ENCODE measurements around the gene SSTR3. TPM values are rescaled to one million over a fixed set of nuclear protein-coding genes. Genes with fewer than 3 reads are reported as not detected.
A peak's percentile ranks its signal among the peaks of the same experiment; 100 is the strongest.

The SSTR3 gene
- total and polyA plus RNA-seq, 2 of the 4 experiments (the other 2 are of a cell fraction): under 0.01 to 0.07 TPM

- Histone ChIP-seq H2BK15ac (ENCODE audit: low read depth, low read length) (peak overlapping the region; percentile 77; the same call in 2 of the 3 replicates), H3K36me3 (ENCODE audit: control insufficient read depth, insufficient read depth, low read length) (no peaks in the 10 kb centered on the region), H3K27ac (ENCODE audit: insufficient read depth, low read length) (no peak overlapping the region; the same call in 1 of the 2 replicates), H3K14ac (replicated peaks; ENCODE audit: low read depth, low read length) (peak overlapping the region; percentile 37), H2AFZ (replicated peaks; ENCODE audit: low read length, poor library complexity) (peak overlapping the region; percentile 64), H4K8ac (ENCODE audit: low read depth in 2 of 2, low read length in 2 of 2) (peak overlapping the region; percentile 5 to 76; a peak in 2 of 4 replicates), H3K18ac (ENCODE audit: low read depth, low read length) (peak overlapping the region; percentile 35; the same call in 1 of the 2 replicates), H3K4me2 (ENCODE audit: low read depth, low read length) (no peak overlapping the region), H2BK5ac (ENCODE audit: low read depth, low read length, poor library complexity, severe bottlenecking) (peak overlapping the region; percentile 71), H2BK120ac (ENCODE audit: low read depth, low read length) (peak overlapping the region; percentile 79), H3K9me1 (ENCODE audit: insufficient read depth, low read length) (peaks cover 15% of the 10 kb centered on the region), H3K9me3 (ENCODE audit: control insufficient read depth, insufficient read depth, low read length) (no peaks in the 10 kb centered on the region), H3K79me1 (ENCODE audit: low read depth in 1 of 2, low read length in 2 of 2) (peaks cover 0 to 7% of the 10 kb centered on the region in 2 experiments; a peak in 1 of 4 replicates), H3K9ac (ENCODE audit: low read depth, low read length) (no peak overlapping the region), H4K20me1 (ENCODE audit: insufficient read depth, low read length) (peaks cover 7% of the 10 kb centered on the region), H3K23ac (ENCODE audit: low read depth, low read length) (peak overlapping the region; percentile 7), H3K4me3 (ENCODE audit: insufficient read depth, low read depth, low read length) (no peak overlapping the region), H4K91ac (ENCODE audit: insufficient read depth, low read depth, low read length) (peak overlapping the region; percentile 77), H3K4ac (ENCODE audit: low read depth, low read length) (peak overlapping the region; percentile 90), H2BK20ac (ENCODE audit: low read depth, low read length) (peak overlapping the region; percentile 80), H3K4me1 (ENCODE audit: control insufficient read depth, insufficient read depth, low read length) (peaks cover 22% of the 10 kb centered on the region), H4K5ac (ENCODE audit: low read depth, low read length) (peak overlapping the region; percentile 49), H2AK9ac (replicated peaks; ENCODE audit: low read depth, low read length, poor library complexity) (peak overlapping the region; percentile 88), H3K56ac (ENCODE audit: extremely low read depth, insufficient read depth, low read length) (0 out of 2 replicates have a peak overlapping the region, but pooled peaks have one; percentile 22), H3K27me3 (ENCODE audit: control insufficient read depth, insufficient read depth, low read length) (no peaks in the 10 kb centered on the region), H2AK5ac (ENCODE audit: low read depth, low read length) (peak overlapping the region; percentile 88)
- BruUV-seq (replicated peaks): no TSS peak
- 70% methylated on average over 3 of the region's 20 CpGs; no CpG with 5 or more reads in 1 of the 2 experiments for WGBS, 2 experiments (ENCODE audit: extremely low coverage in 2 of 2, insufficient read length in 1 of 2)
- peak; percentile 5; the same call in 1 of the 2 replicates for ATAC-seq (ENCODE audit: low read depth)
- ChIA-PET POLR2A (ENCODE audit: unreplicated experiment) (no interaction called here), CTCF (interaction anchor here (0.6 kb wide), 1 partner anchor 182 kb away, joined by 5 read pairs; no protein-coding TSS in a partner anchor)
- dilution Hi-C loops (cut with HindIII; ENCODE audit: low sequenced_read_pairs, unreplicated experiment) (no loop called here), intact Hi-C loops (cut with micrococcal nuclease) (no loop called here), in situ Hi-C loops (cut with MboI; ENCODE audit: low sequenced_read_pairs) (no loop called here)
- peak; percentile 27 for DNase-seq
- TF ChIP-seq POLR2A (IDR thresholded peaks at IDR 0.05; ENCODE audit: low read depth, low read length): no peak
- TF ChIP-seq MXI1 (IDR thresholded peaks at IDR 0.05; ENCODE audit: borderline replicate concordance, low read depth, low read length): no peak
- no peak for TF ChIP-seq RCOR1 (IDR thresholded peaks at IDR 0.05; ENCODE audit: insufficient replicate concordance, low read length)
- TF ChIP-seq RAD21 (IDR thresholded peaks at IDR 0.05; ENCODE audit: low read length): no peak
- TF ChIP-seq CEBPB (IDR thresholded peaks at IDR 0.05; ENCODE audit: low read depth, low read length): no peak
- TF ChIP-seq MAFK (IDR thresholded peaks at IDR 0.05; ENCODE audit: low read depth, low read length): no peak
- no peak for TF ChIP-seq BHLHE40 (IDR thresholded peaks at IDR 0.05; ENCODE audit: low read depth, low read length)
- TF ChIP-seq CTCF (conservative IDR thresholded peaks at IDR 0.05; ENCODE audit: low read depth, low read length): no peak
- no peak for TF ChIP-seq USF2 (IDR thresholded peaks at IDR 0.05; ENCODE audit: low read depth, low read length)
- TF ChIP-seq RFX5 (IDR thresholded peaks at IDR 0.05; ENCODE audit: low read depth, low read length): no peak
- TF ChIP-seq SMC3 (IDR thresholded peaks at IDR 0.05; ENCODE audit: low read depth, low read length): no peak
- no peak for TF ChIP-seq ELK1 (IDR thresholded peaks at IDR 0.05; ENCODE audit: borderline replicate concordance, low read depth, low read length)
- no peak for TF ChIP-seq NFE2L2 (IDR thresholded peaks at IDR 0.05; ENCODE audit: low read depth, low read length)
These were observed 16.1 kb upstream of the SSTR3 start for GRCh38 chr22:37228106-37229011.
